Measurements from ENCODE around the gene ATN1.

- TF ChIP-seq, protein P1, sequence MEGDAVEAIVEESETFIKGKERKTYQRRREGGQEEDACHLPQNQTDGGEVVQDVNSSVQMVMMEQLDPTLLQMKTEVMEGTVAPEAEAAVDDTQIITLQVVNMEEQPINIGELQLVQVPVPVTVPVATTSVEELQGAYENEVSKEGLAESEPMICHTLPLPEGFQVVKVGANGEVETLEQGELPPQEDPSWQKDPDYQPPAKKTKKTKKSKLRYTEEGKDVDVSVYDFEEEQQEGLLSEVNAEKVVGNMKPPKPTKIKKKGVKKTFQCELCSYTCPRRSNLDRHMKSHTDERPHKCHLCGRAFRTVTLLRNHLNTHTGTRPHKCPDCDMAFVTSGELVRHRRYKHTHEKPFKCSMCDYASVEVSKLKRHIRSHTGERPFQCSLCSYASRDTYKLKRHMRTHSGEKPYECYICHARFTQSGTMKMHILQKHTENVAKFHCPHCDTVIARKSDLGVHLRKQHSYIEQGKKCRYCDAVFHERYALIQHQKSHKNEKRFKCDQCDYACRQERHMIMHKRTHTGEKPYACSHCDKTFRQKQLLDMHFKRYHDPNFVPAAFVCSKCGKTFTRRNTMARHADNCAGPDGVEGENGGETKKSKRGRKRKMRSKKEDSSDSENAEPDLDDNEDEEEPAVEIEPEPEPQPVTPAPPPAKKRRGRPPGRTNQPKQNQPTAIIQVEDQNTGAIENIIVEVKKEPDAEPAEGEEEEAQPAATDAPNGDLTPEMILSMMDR (IDR thresholded peaks at IDR 0.05) = peak; percentile 91
- TF ChIP-seq REST (IDR thresholded peaks at IDR 0.05; ENCODE audit: insufficient read depth in 1 of 2, low read depth in 2 of 2, low read length in 1 of 2) (0 out of 4 replicates have a peak, but pooled peaks of 1 of the 2 experiments have one; percentile 21), POLR2AphosphoS5 (IDR thresholded peaks at IDR 0.05; ENCODE audit: low read depth, low read length) (peak; percentile 84), SIN3A (IDR thresholded peaks at IDR 0.05; ENCODE audit: borderline replicate concordance, insufficient read depth, low read depth, low read length) (peak; percentile 90; the same call in 1 of the 2 replicates)
Measured at GRCh38 chr12:6937481-6938352, 10.0 kb downstream of the ATN1 start.

Data from Panc1 (cell line).